ENCODE measurements around the gene CA11. TPM values are rescaled to one million over a fixed set of nuclear protein-coding genes. Genes with fewer than 3 reads are reported as not detected.
"Not testable (repeated sequence)": the region's sequence is repeated elsewhere in the genome, so short reads cannot be mapped to it uniquely, and the experiment has no call there.

CA11 gene
- 10 to 100 TPM; 13.7 to 15.4 TPM for total RNA-seq
- 1 to 10 TPM; 5.0 to 9.4 TPM for polyA plus RNA-seq

DNA sequence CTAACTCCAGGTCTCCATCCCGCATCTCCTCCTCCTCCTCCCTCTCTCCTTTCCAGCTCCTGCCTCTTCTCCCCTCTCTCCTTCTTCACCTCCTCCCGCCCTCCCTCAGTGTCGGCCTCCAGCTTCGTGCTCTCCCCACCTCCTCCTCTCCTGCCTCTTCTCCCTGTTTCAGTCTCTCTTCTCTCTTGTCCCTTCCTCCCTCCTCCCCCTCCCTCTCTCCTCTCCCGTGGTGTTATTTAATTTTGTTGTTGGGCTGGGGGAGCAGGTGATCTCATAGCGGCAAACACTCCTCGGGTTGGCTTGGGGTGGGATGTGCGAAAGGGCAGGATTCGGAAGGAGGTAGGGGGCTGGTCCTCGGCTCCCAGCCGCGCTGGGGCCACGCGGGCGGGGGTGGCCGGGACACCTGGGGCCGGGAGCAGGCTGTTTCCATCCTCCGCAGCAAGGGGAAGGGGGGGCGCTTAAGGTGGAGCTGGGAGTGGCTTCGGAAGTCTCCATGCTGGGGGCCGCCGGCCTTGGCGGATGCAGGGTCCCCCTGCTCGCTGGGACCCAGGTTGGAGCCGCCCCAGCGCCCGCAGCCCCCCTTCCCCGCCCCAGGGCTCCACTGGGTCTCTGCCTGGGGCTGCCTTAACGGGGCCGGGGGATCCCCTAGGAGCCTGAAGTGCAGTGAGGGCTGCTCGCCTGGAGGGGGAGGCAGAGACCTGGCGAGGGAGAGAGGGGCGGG, at the start of gene CA11:
Gene CA11, minus strand, starts transcription at position 187 of the 721 bp plus-strand sequence. CDS start 555 bp downstream, outside the sequence.
- peak within 1 kb of the TSS; percentile 77 for H3K27ac ChIP-seq (ENCODE audit: low read depth, low read length)
- no peaks in the 10 kb centered on the region for H3K36me3 ChIP-seq (ENCODE audit: insufficient read depth, low read length)
- intact Hi-C loops (cut with micrococcal nuclease), result loop anchor here (1.0 to 5.0 kb wide), 11 partner anchors 8 to 321 kb away; partner anchors contain the start of genes FTL, RPL18 and SPHK2
- no peaks in the 10 kb centered on the region for H3K9me3 ChIP-seq (ENCODE audit: control insufficient read depth in 1 of 2, low read length in 2 of 2)
- H3K27me3 ChIP-seq (ENCODE audit: insufficient read depth, low read length), result no peaks in the 10 kb centered on the region
- DNase-seq, result peak; percentile 91 to 96 (median 94)
- Mint-ChIP-seq H3K27me3 (no peaks in the 10 kb centered on the region), H3K4me3 (peak within 1 kb of the TSS; percentile 86 to 98 (median 93)), H3K27ac (peak within 1 kb of the TSS; percentile 83 to 97 (median 96)), H3K36me3 (no peaks in the 10 kb centered on the region), H3K4me1 (peaks cover 23 to 55% (median 41%) of the 10 kb centered on the region in 4 donors), H3K9me3 (peaks cover 0 to 1% (median 0%) of the 10 kb centered on the region in 8 donors)
- CTCF ChIA-PET (ENCODE audit: partially characterized antibody), result interaction anchor here (0.6 to 2.6 kb wide), 22 partner anchors 9 to 347 kb away, joined by 3 to 34 read pairs (median 6); partner anchors contain the start of genes DBP, GYS1, HSD17B14 and RPL18
- POLR2A ChIA-PET (ENCODE audit: partially characterized antibody), result interaction anchor here (0.8 to 4.1 kb wide), 29 partner anchors 9 to 1204 kb away, joined by 3 to 76 read pairs (median 4); partner anchors contain the start of genes DBP, FAM83E, FTL and PPP1R15A
- H3K4me1 ChIP-seq (ENCODE audit: insufficient read depth, low read length), result peaks cover 46% of the 10 kb centered on the region
- H3K4me3 ChIP-seq (ENCODE audit: low read length in 2 of 2), result peak within 1 kb of the TSS; percentile 85 to 87

GRCh38 chr19:48693629-48694028, 47.6 kb upstream of the CA11 start:
- CTCF ChIA-PET (ENCODE audit: partially characterized antibody), result interaction anchor here (0.9 to 1.2 kb wide), 2 partner anchors 18 to 149 kb away, joined by 3 read pairs; no protein-coding TSS in a partner anchor
- H3K27me3 ChIP-seq (ENCODE audit: insufficient read depth, low read length); POLR2A ChIA-PET (ENCODE audit: partially characterized antibody); intact Hi-C loops (cut with micrococcal nuclease); H3K36me3 Mint-ChIP-seq; DNase-seq; H3K9me3 Mint-ChIP-seq; H3K36me3 ChIP-seq (ENCODE audit: insufficient read depth, low read length); H3K4me3 Mint-ChIP-seq; H3K4me3 ChIP-seq (ENCODE audit: low read length in 2 of 2); H3K27ac ChIP-seq (ENCODE audit: low read depth, low read length); H3K4me1 ChIP-seq (ENCODE audit: insufficient read depth, low read length); H3K9me3 ChIP-seq (ENCODE audit: control insufficient read depth in 1 of 2, low read length in 2 of 2); H3K27me3 Mint-ChIP-seq: not testable (repeated sequence)
- Mint-ChIP-seq H3K4me1 (peaks cover 0 to 14% (median 7%) of the 10 kb centered on the region in 4 donors), H3K27ac (peak overlapping the region in 1 of 7 donors; percentile 15)

DNA sequence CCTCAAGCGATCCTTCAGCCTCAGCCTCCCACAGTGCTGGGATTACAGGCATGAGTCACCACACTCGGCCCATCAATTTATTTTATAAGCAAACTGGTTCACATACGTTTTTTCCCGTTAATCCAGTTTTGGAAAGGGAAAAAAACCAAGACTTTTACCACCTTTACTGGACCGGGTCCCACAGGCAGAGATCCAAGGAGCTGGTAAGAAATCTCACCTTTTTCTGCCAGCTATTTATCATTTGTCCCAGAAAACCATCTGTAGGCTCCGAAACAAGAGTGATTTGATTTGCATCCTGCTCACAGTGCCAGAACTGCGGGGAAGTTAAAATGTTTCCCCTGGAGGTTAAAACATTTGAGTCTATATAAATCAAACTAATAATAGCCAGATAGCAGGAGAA, 43.5 kb upstream of the CA11 start:
- no peak overlapping the region for H3K27ac Mint-ChIP-seq
- H3K36me3 ChIP-seq (ENCODE audit: insufficient read depth, low read length), result no peaks in the 10 kb centered on the region
- intact Hi-C loops (cut with micrococcal nuclease), result no loop called here
- H3K27ac ChIP-seq (ENCODE audit: low read depth, low read length), result no peak overlapping the region
- H3K4me3 Mint-ChIP-seq, result no peak overlapping the region
- DNase-seq, result no peak
- no peaks in the 10 kb centered on the region for H3K4me1 ChIP-seq (ENCODE audit: insufficient read depth, low read length)
- POLR2A ChIA-PET (ENCODE audit: partially characterized antibody), result no interaction called here
- no peaks in the 10 kb centered on the region for H3K27me3 ChIP-seq (ENCODE audit: insufficient read depth, low read length)
- no peaks in the 10 kb centered on the region for H3K4me1 Mint-ChIP-seq
- H3K36me3 Mint-ChIP-seq, result no peaks in the 10 kb centered on the region
- no peaks in the 10 kb centered on the region for H3K9me3 ChIP-seq (ENCODE audit: control insufficient read depth in 1 of 2, low read length in 2 of 2)
- H3K4me3 ChIP-seq (ENCODE audit: low read length in 2 of 2), result no peak overlapping the region
- H3K9me3 Mint-ChIP-seq, result no peaks in the 10 kb centered on the region
- no peaks in the 10 kb centered on the region for H3K27me3 Mint-ChIP-seq
- CTCF ChIA-PET (ENCODE audit: partially characterized antibody), result no interaction called here

DNA sequence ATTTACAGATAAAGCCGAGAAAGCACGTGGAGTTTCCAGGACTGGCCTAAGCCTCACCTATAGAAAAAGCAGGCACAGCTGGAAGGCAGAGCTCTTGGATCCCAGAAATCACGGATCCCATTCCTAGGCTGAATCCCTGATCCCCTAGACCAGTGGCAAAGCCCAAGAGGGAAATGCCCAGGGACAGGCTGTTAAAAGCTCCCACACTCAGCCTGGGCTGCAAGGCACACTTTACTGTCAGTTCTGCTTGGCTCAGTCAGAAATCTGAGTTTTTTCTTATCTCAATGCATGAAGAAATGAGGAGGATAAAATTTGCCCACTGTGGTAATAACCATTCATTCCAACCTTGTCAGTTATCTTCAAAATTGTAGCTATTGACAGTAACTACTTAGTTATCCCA, 41.8 kb upstream of the CA11 start:
- ChIA-PET CTCF (ENCODE audit: partially characterized antibody) (no interaction called here), POLR2A (ENCODE audit: partially characterized antibody) (interaction anchor here (0.7 kb wide), 1 partner anchor 172 kb away, joined by 3 read pairs; no protein-coding TSS in a partner anchor)
- no peak for DNase-seq
- intact Hi-C loops (cut with micrococcal nuclease), result no loop called here
- H3K9me3 ChIP-seq (ENCODE audit: control insufficient read depth in 1 of 2, low read length in 2 of 2), result no peaks in the 10 kb centered on the region
- no peak overlapping the region for H3K4me3 ChIP-seq (ENCODE audit: low read length in 2 of 2)
- Mint-ChIP-seq H3K4me1 (no peaks in the 10 kb centered on the region), H3K27me3 (no peaks in the 10 kb centered on the region), H3K27ac (no peak overlapping the region), H3K36me3 (no peaks in the 10 kb centered on the region), H3K9me3 (no peaks in the 10 kb centered on the region), H3K4me3 (no peak overlapping the region)
- no peaks in the 10 kb centered on the region for H3K4me1 ChIP-seq (ENCODE audit: insufficient read depth, low read length)
- H3K27me3 ChIP-seq (ENCODE audit: insufficient read depth, low read length), result no peaks in the 10 kb centered on the region
- H3K27ac ChIP-seq (ENCODE audit: low read depth, low read length), result no peak overlapping the region
- no peaks in the 10 kb centered on the region for H3K36me3 ChIP-seq (ENCODE audit: insufficient read depth, low read length)

DNA sequence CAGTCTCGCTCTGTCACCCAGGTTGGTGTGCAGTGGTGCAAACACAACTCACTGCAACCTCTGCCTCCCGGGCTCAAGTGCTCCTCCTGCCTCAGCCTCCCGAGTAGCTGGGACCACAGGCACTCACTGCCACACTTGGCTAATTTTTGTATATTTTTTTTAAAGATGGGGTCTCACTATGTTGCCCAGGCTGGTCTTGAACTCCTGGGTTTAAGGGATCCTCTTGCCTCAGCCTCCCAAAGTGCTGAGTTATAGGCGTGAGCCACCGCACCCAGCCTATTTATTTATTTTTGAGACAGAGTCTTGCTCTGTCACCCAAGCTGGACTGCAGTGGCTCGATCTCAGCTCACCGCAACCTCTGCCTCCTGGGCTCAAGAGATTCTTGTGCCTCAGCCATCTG, 40.6 kb upstream of the CA11 start:
- H3K27ac ChIP-seq (ENCODE audit: low read depth, low read length); H3K36me3 ChIP-seq (ENCODE audit: insufficient read depth, low read length); H3K27me3 Mint-ChIP-seq; H3K9me3 Mint-ChIP-seq; H3K4me1 Mint-ChIP-seq; intact Hi-C loops (cut with micrococcal nuclease); H3K4me3 ChIP-seq (ENCODE audit: low read length in 2 of 2); H3K4me1 ChIP-seq (ENCODE audit: insufficient read depth, low read length); POLR2A ChIA-PET (ENCODE audit: partially characterized antibody); H3K27me3 ChIP-seq (ENCODE audit: insufficient read depth, low read length); H3K9me3 ChIP-seq (ENCODE audit: control insufficient read depth in 1 of 2, low read length in 2 of 2); DNase-seq; H3K36me3 Mint-ChIP-seq; H3K4me3 Mint-ChIP-seq; CTCF ChIA-PET (ENCODE audit: partially characterized antibody): not testable (repeated sequence)
- peak overlapping the region in 1 of 7 donors; percentile 8 for H3K27ac Mint-ChIP-seq

DNA sequence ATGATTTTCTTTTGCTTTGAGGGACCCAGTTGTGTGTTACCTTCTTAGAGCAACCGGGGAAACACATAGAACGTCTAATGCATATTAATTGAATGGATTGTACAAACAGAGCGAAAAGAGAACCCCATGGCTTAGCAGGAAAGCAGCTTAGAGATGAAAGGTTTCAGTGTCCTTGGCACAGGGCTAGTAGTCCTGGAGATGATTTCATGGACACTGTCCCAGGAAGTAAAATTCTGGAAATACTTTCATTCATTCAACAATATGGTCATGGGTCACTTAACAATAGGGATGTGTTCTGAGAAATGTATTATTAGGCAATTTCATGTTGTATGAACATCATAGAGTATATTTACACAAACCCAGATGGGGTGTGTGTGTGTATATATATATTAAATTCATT, 40.1 kb upstream of the CA11 start:
- Histone ChIP-seq H3K36me3 (ENCODE audit: insufficient read depth, low read length) (no peaks in the 10 kb centered on the region), H3K27me3 (ENCODE audit: insufficient read depth, low read length) (no peaks in the 10 kb centered on the region), H3K4me3 (ENCODE audit: low read length in 2 of 2) (no peak overlapping the region), H3K9me3 (ENCODE audit: control insufficient read depth in 1 of 2, low read length in 2 of 2) (no peaks in the 10 kb centered on the region), H3K27ac (ENCODE audit: low read depth, low read length) (no peak overlapping the region), H3K4me1 (ENCODE audit: insufficient read depth, low read length) (no peaks in the 10 kb centered on the region)
- H3K27ac Mint-ChIP-seq, result no peak overlapping the region
- intact Hi-C loops (cut with micrococcal nuclease), result no loop called here
- POLR2A ChIA-PET (ENCODE audit: partially characterized antibody), result interaction anchor here (0.5 kb wide), 1 partner anchor 411 kb away, joined by 3 read pairs; no protein-coding TSS in a partner anchor
- H3K4me3 Mint-ChIP-seq, result no peak overlapping the region
- no peaks in the 10 kb centered on the region for H3K9me3 Mint-ChIP-seq
- H3K36me3 Mint-ChIP-seq, result no peaks in the 10 kb centered on the region
- H3K27me3 Mint-ChIP-seq, result no peaks in the 10 kb centered on the region
- CTCF ChIA-PET (ENCODE audit: partially characterized antibody), result interaction anchor here (2.1 kb wide), 1 partner anchor 11 kb away, joined by 7 read pairs; no protein-coding TSS in a partner anchor
- H3K4me1 Mint-ChIP-seq, result no peaks in the 10 kb centered on the region
- DNase-seq, result no peak

GRCh38 chr19:48685583-48685982, 39.6 kb upstream of the CA11 start:
- Histone ChIP-seq H3K4me3 (ENCODE audit: low read length in 2 of 2) (no peak overlapping the region), H3K27me3 (ENCODE audit: insufficient read depth, low read length) (no peaks in the 10 kb centered on the region), H3K27ac (ENCODE audit: low read depth, low read length) (no peak overlapping the region), H3K9me3 (ENCODE audit: control insufficient read depth in 1 of 2, low read length in 2 of 2) (no peaks in the 10 kb centered on the region), H3K4me1 (ENCODE audit: insufficient read depth, low read length) (no peaks in the 10 kb centered on the region), H3K36me3 (ENCODE audit: insufficient read depth, low read length) (no peaks in the 10 kb centered on the region)
- POLR2A ChIA-PET (ENCODE audit: partially characterized antibody), result interaction anchor here (0.5 kb wide), 1 partner anchor 412 kb away, joined by 3 read pairs; no protein-coding TSS in a partner anchor
- H3K36me3 Mint-ChIP-seq, result no peaks in the 10 kb centered on the region
- no peaks in the 10 kb centered on the region for H3K27me3 Mint-ChIP-seq
- CTCF ChIA-PET (ENCODE audit: partially characterized antibody), result interaction anchor here (2.1 kb wide), 1 partner anchor 10 kb away, joined by 7 read pairs; no protein-coding TSS in a partner anchor
- no peaks in the 10 kb centered on the region for H3K4me1 Mint-ChIP-seq
- H3K27ac Mint-ChIP-seq, result no peak overlapping the region
- no peaks in the 10 kb centered on the region for H3K9me3 Mint-ChIP-seq
- no peak for DNase-seq
- intact Hi-C loops (cut with micrococcal nuclease), result no loop called here
- no peak overlapping the region for H3K4me3 Mint-ChIP-seq

Measured in CD4-positive, alpha-beta memory T cell (primary cell).